Upper lobe of left lung (tissue), 4 donors: ENCODE results near the gene VAT1L.

Experiments
- CTCF ChIP-seq, 6 experiments: fragments of 450-650 bp in 4 of 6; fragments of 200-600 bp in 2 of 6; sonication (generic) in 2 of 6; IDR thresholded peaks; one replicate each; pipeline ENCODE4 v1.5.1; 2016 to 2019; ENCODE audit warnings: antibody characterized with exemption in 6 of 6
- EP300 ChIP-seq, 4 donors: sonication (generic); formaldehyde crosslinking; IDR thresholded peaks; one replicate each; pipeline ENCODE4 v1.5.1; 2017; ENCODE audit warnings: antibody characterized with exemption in 4 of 4, control low read depth in 2 of 4
- POLR2A ChIP-seq, 4 donors: fragments of 450-650 bp; IDR thresholded peaks; one replicate each; pipeline ENCODE4 v1.5.1; 2016 to 2017; ENCODE audit warnings: antibody characterized with exemption in 4 of 4, mild to moderate bottlenecking in 2 of 4

DNA sequence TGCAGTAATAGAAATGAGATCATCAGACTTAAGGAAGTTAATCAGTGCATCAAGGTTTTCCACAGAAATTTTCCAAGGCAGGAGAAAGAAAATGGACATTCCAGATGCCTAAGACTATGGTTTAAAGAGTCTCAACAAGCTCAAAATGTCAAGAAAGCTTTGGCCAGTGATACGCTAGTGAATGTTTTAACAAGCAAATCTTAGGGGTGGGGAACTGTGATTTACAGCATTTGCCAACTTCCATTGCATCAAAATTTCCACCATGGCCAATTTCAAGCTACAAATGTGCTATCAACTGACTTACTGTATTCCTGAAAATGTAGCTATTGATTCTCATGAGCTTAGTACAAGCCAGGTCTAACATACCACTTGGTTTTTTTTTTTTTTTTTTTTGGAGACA lies 151.6 kb downstream of the VAT1L start:
- TF ChIP-seq CTCF (IDR thresholded peaks at IDR 0.05), result no peak
- TF ChIP-seq POLR2A (IDR thresholded peaks at IDR 0.05), result no peak
- TF ChIP-seq EP300 (IDR thresholded peaks at IDR 0.05), result no peak
